Measurements from ENCODE around the gene SPAST. TPM values are rescaled to one million over a fixed set of nuclear protein-coding genes. Genes with fewer than 3 reads are reported as not detected.
"Not testable (repeated sequence)": the region's sequence is repeated elsewhere in the genome, so short reads cannot be mapped to it uniquely, and the experiment has no call there.

Gene SPAST, protein sequence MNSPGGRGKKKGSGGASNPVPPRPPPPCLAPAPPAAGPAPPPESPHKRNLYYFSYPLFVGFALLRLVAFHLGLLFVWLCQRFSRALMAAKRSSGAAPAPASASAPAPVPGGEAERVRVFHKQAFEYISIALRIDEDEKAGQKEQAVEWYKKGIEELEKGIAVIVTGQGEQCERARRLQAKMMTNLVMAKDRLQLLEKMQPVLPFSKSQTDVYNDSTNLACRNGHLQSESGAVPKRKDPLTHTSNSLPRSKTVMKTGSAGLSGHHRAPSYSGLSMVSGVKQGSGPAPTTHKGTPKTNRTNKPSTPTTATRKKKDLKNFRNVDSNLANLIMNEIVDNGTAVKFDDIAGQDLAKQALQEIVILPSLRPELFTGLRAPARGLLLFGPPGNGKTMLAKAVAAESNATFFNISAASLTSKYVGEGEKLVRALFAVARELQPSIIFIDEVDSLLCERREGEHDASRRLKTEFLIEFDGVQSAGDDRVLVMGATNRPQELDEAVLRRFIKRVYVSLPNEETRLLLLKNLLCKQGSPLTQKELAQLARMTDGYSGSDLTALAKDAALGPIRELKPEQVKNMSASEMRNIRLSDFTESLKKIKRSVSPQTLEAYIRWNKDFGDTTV
- 19.2 TPM for total RNA-seq

DNA sequence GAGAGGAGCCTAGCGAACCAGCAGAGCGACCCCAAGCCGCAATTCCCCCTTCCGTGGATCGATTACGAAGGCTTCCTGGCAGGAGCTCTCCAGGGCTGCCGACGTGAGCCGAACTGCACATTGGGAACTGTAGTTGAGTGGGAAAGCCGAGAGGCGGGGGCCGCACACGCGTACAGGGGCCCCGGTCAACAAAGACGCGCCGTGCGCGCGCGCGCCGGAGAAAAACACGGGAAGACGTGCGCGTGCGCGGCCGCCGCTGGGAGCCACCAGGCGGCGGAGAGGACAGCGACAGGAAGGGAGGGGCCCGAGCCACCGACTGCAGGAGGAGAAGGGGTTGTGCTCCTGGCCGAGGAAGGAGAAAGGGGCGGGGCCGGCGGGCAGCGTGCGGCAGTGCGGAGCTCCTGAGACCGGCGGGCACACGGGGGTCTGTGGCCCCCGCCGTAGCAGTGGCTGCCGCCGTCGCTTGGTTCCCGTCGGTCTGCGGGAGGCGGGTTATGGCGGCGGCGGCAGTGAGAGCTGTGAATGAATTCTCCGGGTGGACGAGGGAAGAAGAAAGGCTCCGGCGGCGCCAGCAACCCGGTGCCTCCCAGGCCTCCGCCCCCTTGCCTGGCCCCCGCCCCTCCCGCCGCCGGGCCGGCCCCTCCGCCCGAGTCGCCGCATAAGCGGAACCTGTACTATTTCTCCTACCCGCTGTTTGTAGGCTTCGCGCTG is at the start of gene SPAST:
TSS of gene SPAST (plus strand) at position 247 of the 711 bp plus-strand sequence. CDS start at position 523, 276 bp downstream.
- DNase-seq (ENCODE audit: low spot score), result peak; percentile 96

DNA sequence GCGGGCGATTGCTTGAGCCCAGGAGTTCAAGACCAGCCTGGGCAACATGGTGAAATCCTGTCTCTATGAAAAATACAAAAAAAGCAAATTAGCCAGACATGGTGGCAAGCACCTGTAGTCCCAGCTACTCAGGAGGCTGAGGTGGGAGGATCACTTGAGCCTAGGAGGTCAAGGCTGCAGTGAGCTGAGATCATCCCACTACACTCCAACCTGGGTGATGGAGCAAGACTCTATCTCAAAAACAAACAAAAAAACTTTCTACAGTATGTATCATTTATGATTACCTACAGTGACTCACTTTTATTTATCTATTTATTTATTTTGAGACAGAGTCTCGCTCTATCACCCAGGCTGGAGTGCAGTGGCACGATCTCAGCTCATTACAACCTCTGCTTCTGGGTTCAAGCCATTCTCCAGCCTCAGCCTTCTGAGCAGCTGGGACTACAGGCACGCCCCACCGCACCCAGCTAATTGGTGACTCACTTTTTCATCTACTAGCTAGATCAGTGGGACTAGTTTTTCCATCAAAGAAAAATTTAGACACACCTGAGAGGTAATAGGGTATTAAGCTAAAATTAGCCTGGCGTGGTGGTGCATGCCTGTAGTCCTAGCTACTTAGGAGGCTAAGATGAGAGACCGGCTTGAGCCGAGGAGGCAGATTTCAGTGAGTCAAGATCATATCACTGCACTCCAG is 44.4 kb upstream of the SPAST start:
- not testable (repeated sequence) for DNase-seq (ENCODE audit: low spot score)

DNA sequence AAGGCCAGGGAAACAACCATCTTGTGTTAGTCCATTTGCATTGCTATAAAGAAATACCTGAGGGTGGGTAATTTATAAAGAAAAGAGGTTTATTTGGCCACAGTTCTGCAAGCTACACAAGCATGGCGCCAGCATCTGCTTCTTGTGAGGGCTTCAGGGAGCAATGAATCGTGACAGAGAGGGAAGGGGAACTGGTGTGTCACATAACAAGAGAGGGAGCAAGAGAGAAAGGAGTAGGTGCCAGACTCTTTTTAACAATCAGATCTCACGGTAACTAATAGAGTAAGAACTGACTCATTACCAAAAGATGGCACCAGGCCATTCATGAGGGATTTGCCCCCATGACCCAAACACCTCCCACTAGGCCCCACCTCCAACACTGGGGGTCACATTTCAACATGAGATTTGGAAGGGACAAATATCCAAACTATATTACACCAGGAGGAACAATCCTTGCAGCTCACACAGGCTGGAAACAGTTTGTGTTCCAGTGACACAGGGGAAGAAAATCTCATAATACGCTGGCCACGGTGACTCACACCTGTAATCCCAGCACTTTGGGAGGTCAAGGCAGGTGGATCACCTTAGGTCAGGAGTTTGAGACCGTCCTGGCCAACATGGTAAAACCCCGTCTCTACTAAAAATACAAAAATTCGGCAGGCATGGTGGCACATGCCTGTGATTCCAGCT is 29.0 kb upstream of the SPAST start:
- DNase-seq (ENCODE audit: low spot score), result not testable (repeated sequence)

DNA sequence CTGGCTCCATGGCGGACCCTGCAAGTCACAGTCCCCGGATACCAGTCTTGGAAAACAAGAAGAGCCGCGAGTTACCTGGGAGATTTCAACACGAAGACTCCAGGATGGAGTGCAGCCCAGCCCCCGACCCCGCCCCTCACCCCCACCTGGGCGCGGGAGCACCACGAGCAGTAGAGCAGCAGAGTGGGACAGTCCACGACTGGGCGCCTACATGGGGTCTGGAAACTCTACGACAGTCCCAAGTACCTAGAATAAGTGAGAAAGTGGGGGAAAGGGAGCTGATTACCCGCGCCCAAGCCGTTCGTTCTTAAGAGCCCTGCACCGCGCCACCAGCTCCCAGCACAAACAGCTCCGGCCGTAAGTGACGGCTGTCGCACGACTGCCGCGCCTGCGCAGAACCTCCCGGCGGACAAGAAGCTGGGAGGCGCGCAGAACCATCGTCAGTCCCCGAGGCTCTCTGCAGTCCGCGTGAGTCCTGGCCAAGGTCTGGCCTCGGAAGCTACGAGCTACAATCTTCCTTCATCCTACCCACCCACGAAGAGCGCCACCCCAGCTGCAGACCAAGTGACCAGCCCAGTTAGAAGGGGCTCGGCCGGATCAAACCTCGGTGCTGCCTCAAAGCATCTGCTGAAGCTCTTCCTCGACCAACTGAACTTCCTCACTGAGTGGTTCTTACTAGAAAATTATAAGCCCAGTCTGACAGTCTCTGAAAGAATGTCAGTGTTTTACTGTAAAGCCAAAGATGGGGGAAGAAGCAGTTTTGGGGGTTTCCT is 23.7 kb upstream of the SPAST start, which contains the start of gene DPY30:
TSS of gene DPY30 (minus strand) at position 359 of the 773 bp plus-strand sequence. CDS start at position 10, 349 bp downstream.
- DNase-seq (ENCODE audit: low spot score), result peak; percentile 90

DNA sequence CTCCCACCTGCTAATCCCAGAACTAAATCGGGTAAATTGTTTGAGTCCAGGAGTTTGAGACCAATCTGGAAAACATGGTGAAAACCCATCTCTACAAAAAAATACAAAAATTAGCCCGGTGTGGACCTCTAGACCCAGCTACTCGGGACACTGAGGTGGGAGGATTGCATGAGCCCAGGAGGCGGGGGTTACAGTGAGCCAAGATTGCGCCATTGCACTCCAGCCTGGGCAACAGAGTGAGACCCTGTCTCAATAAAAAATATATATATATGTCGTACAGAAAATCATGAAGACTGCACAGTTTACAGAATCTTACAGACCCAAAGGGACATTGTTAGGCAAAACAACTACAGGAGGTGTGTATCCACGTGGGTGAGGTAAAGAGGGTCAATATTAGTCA is 19.8 kb upstream of the SPAST start:
- DNase-seq (ENCODE audit: low spot score), result no peak

DNA sequence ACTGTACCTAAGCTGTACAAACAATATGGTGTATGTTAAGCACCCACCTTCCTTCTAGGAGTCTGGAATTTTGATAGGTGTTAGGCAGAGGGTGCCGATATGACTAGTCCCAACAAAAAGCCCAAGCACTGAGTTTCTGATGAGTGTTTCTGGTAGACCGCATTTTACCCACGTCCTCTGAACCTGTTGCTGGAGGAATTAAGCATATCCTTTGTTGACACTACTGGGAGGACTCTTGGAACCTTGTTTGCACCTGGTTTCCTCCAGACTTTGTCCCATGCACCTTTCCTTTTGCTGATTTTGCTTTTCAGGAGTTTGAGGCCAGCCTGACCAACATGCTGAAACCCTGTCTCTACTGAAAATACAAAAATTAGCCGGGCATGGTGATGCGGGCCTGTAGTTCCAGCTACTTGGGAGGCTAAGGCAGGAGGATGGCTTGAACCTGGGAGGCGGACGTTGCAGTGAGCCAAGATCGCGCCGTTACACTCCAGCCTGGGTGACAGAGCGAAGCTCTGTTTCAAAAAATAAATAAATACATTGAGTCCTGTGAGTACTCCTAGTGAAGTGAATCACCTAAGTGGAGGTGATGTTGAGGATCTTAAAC is 11.4 kb upstream of the SPAST start:
- DNase-seq (ENCODE audit: low spot score), result no peak

DNA sequence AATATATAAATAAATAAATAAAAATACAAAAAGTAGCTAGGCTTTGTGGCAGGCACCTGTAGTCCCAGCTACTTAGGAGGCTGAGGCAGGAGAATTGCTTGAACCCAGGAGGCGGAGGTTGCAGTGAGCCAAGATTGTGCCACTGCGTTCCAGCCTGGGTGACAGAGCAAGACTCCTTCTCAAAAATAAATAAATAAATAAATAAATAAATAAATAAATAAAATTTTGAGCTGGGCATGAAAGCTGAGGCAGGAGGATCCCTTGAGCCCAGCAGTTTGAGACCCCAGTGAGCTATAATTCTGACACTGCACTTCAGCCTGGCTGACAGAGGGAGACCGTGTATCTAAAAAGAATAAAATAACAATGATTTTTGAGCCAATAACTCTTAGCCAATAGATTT is 8.8 kb upstream of the SPAST start:
- not testable (repeated sequence) for DNase-seq (ENCODE audit: low spot score)

DNA sequence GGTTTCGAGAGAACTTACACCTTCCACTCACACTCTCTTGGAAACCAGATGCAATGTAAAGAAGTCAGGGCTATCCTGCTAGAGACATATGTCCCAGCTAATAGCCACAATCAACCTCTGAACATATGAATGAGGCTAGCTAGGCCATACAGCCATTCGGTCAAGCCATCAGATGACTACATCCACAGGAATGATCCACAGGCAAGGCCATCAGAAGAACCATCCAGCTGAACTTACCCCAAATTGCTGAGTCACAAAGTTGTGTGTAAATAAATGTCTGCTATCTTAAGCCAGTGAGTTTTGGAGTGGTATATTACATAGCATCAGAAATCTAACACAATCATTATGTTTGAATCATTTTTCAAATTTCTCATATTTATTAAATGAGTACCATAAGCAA is 5.2 kb upstream of the SPAST start:
- DNase-seq (ENCODE audit: low spot score), result no peak

DNA sequence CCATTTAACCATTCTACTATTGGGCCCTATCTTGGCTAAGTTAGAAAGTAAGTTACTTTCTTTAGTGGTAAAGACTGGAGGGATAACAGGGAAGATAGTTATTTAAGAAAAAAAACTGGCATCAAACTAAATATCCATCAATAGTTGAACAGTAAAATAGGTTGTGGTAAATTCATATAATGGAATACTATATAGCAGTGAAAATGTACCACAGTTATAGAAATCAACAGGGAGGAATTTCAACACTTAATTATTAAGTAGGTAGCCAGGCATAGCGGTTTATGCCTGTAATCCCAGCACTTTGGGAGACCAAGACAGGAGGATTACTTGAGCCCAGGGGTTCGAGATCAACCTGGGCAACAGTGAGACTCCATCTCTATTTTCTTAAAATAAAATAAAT is 3.1 kb upstream of the SPAST start:
- no peak for DNase-seq (ENCODE audit: low spot score)

DNA sequence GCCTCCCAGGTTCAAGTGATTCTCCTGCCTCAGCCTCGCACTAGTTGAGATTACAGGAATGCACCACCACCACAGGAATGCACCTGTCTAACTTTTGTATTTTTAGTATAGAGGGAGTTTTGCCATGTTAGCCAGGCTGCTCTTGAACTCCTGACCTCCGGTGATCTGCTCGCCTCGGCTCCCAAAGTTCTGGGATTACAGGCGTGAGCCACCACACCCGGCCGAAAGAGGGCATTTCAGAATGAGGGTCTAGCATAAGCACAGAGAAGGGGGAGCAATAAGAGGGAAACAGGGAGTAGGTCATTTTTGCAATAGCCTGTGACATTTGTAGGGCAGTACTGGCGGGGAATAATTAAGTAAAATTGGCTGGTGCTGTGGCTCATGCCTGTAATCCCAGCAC is 1.9 kb upstream of the SPAST start:
- DNase-seq (ENCODE audit: low spot score), result no peak

DNA sequence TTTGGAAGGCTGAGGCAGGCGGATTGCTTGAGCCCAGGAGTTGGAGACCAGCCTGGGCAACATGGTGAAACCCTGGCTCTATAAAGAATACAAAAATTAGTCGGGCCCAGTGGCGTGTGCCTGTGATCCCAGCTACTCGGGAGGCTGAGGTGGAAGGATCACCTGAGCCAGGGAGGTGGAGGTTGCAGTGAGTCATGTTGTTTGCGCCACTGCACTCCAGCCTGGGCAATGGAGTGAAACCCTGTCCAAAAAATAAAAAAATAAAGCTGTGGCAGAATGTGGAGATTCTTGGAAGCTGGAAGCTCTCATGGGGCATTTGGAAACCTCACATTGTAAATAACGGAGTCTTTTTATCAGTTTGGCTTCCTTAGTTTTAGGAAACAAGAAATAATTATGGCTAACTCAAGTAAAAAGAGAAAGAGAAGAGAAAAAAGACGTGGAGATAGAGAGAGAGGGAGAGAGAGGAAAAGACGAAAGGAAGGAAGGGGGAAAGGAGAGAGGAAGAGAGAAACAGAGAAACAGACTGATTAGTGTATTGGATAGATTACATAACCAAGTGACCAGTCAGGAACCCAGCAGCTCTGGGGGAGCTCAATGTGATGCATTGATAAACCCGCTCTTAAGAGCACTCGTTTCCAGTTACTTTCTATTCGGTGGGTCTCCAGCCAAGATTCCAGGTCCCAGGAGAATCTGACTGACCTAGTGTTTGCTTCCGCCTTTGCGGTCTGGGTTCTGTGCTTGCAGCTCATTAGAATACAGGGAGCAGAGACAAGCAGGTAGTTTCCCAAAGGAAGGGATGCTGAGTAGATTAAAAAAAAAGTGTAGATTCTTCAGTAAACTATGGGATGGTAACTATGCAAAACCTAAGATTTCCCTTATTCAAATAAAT is 1.1 kb upstream of the SPAST start:
- DNase-seq (ENCODE audit: low spot score), result no peak

DNA sequence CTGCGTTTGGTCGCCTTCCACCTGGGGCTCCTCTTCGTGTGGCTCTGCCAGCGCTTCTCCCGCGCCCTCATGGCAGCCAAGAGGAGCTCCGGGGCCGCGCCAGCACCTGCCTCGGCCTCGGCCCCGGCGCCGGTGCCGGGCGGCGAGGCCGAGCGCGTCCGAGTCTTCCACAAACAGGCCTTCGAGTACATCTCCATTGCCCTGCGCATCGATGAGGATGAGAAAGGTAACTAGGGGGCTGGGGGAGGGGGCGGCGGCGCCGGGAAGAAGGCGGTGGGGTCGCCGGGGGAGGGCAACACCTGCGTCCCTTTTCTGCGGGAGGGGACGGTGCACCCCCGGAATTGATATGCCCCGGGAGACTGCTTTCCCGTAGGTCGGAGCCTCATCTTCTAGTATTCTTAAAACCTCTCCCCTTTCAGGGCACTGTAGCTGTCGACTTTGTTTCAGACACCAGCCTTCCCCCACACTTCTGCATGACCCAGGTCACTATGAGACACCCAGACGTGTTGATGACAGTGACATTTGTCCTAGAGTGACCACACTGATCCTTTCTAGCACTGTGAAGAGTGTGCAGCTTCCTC is 755 bp downstream of the SPAST start:
- DNase-seq (ENCODE audit: low spot score), result peak; percentile 46

DNA sequence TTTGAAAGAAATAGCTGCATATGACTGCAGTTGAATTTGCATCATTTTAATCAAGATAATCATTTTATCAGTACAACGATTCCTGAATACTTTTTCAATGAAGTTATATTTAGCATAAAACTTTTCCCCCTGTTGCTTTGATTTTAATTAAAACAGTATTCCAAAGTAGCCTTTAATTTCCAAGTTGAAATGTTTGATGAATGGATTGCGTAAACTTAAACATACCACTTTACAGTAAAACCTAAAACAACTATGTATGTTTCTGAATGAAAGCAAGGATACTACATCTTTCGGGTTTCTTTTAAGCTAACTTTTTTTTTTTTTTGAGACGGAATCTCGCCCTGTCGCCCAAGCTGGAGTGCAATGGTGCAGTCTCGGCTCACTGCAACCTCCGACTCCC is 1.4 kb downstream of the SPAST start:
- no peak for DNase-seq (ENCODE audit: low spot score)

DNA sequence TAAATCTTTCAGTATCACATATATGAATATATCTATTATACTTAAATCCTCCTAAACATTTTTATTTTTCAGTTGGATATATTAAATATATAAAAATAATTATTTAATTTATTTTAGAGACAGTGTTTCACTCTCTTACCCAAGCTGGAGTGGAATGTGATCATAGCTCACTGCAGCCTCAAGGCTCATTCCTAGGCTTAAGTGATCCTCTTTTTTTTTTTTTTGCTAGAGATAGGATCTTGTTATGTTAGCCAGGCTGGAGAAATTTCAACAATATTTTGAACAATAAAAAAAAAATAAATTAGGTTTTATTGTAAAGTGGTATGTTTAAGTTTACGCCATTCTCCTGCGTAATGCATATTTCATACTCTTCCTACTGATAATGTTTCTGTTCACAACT is 4.2 kb downstream of the SPAST start:
- no peak for DNase-seq (ENCODE audit: low spot score)

DNA sequence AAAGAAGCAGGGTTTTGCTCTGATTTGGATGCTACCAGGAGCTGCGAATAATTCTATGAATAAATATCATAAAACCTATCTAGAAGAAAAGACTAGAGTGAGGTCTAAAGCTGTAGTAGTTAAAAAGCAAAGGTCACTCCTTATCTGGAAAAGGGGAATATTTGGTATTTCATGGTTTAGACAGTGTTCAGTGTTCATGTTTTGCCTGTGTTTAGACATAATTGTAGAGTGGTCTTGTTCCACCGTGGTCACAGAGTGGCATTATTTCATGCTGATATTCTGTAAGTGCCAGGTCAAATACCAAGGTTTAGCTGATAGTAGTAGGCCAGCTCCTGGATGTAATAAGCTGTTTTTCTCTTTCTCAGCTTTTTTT is 10.8 kb downstream of the SPAST start:
- DNase-seq (ENCODE audit: low spot score), result no peak

DNA sequence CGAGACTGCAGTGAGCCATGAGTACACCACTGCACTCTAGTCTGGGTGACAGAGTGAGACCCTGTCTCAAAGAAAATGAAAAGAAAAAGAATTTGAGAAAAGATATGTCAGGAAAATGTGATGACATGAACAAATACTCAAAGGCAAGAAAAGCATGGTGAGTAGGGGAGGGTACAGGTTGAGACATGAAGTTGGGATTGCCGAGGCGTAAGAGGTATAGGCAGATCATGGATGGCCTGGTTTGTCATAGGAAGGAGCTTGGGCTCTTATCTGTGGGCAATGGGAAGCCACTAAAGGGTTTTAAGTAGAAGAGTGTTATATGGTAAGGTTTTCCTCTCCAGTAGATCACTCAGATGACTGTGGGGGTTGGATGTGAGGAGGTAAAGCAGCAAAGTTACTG is 32.3 kb downstream of the SPAST start:
- DNase-seq (ENCODE audit: low spot score), result no peak

DNA sequence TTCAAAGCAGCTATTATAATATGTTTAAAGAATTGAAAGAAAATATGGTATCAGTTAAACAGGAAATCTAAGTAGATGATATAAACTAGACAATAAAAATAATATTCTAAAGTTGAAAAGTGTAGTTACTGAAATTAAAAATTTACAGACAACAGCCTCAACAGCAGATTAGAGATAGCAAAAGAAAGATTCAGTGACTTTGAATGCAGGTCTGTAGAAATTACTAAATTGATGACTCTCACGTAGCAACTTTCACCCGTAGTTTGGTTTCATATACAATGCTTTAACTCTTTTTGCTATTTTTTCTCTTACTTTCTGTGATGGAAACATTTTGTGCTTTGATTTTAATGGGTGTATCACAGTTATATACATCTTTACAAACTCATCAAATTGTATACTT is 44.8 kb downstream of the SPAST start:
- DNase-seq (ENCODE audit: low spot score), result no peak

DNA sequence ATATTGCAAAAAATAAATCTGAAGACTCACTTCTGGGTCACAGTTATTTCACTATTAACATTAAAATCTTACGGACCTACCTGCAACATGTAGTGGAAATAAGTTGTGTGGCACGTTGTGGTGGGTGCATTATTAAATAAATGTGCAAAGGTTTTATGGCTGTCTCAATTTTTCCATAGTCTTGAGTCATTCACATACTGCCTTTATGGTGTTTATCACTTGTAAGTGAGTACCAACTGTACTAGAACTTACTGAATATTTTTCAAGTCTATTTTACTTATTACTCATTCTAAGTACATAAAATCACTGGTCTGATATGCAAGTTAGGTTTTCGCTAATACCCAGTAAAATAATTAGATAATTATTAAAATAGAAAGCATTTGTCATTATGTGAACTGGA is 54.7 kb downstream of the SPAST start:
- no peak for DNase-seq (ENCODE audit: low spot score)

DNA sequence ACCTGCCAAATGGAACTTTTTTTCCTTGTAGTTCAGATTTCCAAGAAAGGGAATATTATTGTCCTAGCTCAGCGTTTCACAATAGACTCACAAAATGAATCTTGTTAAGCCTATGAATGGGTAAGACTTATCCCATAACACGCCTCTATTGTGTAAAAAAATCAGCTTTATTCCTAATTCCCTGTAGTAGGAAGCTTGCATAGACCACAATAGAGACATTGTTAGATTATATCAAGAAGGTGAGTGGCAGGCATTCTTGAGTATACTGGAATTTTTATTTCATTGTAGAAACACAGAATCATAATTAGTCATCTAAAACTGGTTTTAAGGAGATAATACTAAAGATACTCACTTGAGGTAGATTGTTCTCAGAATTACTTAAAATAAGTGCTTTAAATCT is 55.8 kb downstream of the SPAST start:
- no peak for DNase-seq (ENCODE audit: low spot score)
